Measurements from ENCODE around the gene WNT6.
A peak's percentile ranks its signal among the peaks of the same experiment; 100 is the strongest.
"Not testable (repeated sequence)": the region's sequence is repeated elsewhere in the genome, so short reads cannot be mapped to it uniquely, and the experiment has no call there.

The WNT6 gene

DNA sequence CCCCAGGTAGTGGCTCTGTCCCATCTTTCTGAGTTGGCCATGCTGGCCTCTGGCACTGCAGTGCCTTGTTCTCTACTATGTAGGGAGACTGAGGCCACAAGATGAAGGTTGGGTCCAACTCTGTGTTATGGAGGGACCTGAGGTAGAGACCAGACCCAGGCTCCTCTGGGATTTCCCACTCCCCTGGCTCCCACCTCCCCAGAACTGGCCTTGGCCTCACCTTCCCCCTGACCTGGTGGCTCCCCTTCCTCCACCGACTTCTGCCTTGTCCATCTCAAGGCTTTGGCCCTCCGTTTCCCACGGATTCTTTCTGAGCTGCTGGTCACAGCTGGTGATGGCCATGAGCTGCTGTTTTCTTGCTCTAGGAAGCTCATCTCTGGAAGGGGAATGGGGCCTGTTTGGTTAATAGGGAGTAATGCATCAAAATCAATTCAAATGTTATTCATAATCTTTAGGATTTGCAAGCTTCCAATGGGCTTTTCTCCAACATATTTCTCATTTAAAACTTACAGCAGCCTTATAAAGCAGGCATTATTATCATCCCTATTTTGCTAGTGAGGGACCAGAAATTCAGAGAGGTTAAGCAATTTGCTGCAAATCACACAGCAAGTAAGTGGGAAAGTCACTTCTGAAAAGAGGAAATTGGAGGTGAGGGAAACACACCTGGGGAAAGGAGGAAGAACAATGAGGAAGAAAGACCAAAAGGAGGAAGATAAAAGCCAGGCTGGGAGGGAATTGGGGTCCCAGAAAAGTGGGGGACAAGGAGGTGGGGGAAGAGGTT lies 28.9 kb upstream of the WNT6 start:
- DNase-seq = no peak

DNA sequence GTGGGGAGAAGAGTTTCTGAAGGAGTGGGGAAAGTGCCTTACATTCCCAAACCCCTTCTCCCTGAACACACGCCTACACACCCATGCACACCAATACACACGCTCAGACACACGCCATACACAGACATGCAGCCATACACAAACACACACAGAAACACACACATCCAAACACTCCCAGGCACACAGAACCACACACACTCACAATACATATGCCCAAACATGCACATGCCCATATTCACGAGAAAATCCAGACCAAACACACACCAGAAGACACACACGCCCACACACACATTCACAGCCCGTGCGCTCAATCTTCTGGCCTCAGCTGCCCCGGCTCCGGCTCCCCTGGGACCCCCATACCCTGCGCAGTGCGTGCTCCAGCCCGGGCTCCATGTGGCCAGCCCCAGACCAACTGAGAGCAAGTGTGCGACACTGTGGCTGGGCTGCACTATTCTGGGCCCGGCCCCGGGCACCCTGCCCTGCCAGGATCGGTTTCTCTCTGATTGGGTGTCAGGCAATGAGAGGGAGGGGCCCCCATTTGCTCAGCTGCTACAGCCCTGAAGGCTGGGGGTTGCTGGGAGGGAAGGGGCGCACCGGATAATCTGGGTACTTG lies 28.1 kb upstream of the WNT6 start, which contains the start of gene PRKAG3:
Gene PRKAG3 (minus strand): TSS at position 426 of the 613 bp plus-strand sequence.
- DNase-seq = no peak

DNA sequence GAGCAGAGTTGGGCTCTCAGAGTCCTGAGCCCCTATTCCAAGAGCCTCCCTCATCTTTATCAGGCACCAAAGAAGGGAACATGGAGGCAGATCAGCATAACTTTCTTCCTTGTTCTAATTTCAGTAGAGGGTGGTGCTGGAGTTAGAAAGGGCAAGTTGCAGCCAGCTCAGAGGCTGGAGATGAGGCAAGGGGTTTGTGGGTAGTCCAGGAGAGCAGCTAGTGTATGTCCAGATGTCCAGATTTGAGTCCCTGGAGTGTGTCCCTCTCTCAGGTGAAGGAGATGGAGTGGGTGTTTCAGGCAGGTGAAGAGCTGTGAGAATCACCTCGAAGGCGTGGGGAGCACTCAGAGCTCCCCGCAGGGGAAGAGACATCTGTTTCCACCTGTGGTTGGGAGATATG lies 27.5 kb upstream of the WNT6 start:
- DNase-seq = no peak

- no peak for DNase-seq
These were observed 27.1 kb upstream of the WNT6 start for GRCh38 chr2:218832520-218832919.

GRCh38 chr2:218833023-218833609 lies 26.5 kb upstream of the WNT6 start:
- no peak for DNase-seq

DNA sequence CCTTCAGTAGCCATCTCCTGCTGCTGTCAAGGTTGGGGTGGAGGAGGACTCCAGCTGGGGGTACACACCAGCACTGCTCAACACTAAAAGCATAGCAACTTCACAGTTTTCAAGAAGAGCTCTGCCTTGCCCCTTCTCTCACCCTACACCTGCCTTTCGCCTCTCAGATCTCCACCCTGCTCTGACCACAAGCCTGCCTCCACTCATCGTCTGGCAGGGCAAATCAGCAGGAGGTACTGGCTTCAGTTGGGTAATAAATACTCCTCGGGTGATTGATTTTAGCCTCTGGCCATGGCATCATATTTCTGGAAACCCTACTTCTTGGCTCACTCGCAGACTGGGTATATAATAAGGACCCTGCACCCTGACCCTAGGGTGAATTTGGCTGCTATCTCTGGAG lies 24.9 kb upstream of the WNT6 start:
- DNase-seq = no peak

DNA sequence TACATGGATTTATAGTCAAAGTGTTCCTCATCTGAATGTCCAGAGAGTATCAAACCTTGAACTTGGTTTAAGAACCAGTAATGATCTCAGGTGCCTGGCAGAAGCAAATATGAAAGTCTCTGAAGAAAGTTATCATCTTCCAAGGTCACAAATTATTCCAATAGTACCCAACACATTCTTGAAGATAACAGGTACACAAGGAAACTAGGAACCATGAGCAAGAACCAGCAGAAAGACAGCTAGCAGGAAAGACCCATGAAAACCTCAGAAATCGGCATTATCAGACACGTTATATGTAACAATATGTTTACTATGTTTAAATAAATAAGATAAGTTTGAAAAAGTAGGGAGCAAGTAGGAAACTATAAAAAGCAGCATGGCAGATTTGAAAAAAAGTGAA lies 22.1 kb upstream of the WNT6 start:
- DNase-seq = no peak

- DNase-seq = no peak
These were observed 20.2 kb upstream of the WNT6 start for GRCh38 chr2:218839430-218839829.

DNA sequence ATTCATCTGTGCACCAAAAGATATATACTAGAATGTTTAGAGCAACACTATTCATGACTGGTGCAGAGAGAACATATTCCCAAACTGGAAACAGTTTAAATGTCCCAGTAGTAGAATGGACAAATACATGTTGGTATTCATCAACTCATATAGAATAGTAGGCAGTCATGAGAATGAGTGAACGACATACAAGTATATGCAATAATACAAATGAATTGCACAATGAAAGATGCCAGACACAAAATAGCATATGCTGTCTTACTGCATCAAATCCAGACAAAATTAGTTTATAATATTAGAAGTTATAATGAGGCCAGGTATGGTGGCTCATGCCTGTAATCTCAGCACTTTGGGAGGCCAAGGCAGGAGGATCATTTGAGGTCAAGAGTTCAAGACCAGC lies 19.7 kb upstream of the WNT6 start:
- DNase-seq = no peak

GRCh38 chr2:218844334-218844733 lies 15.3 kb upstream of the WNT6 start:
- not testable (repeated sequence) for DNase-seq

DNA sequence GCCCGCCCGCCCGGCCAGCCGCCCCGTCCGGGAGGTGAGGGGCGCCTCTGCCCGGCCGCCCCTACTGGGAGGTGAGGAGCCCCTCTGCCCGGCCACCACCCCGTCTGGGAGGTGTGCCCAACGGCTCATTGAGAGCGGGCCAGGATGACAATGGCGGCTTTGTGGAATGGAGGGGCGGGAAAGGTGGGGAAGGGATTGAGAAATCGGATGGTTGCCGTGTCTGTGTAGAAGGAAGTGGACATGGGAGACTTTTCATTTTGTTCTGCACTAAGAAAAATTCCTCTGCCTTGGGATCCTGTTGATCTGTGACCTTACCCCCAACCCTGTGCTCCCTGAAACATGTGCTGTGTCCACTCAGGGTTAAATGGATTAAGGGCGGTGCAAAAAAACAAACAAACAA lies 12.6 kb upstream of the WNT6 start:
- not testable (repeated sequence) for DNase-seq

GRCh38 chr2:218849721-218850120 lies 9.9 kb upstream of the WNT6 start:
- DNase-seq = no peak

GRCh38 chr2:218850796-218851195 lies 8.8 kb upstream of the WNT6 start:
- no peak for DNase-seq

DNA sequence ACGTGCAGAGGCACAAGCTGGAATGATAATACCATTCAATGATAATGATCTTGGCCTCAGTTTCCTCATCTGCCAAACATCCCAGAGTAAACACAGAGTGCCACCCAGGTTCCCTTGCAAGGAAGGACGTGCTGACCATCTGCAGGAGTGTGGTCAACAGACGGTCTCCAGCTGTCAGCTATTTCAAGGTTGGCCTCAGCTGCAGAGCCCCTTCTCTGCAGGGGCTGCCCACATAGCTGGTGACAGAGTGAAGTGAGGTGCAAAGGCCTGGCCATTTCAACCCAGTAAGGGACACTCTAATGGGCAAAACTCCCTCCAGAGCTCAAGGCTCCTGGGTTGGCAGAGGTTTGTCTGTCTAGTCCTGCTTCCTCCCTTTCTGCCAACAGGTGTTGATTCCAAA lies 8.3 kb upstream of the WNT6 start:
- DNase-seq = no peak

GRCh38 chr2:218852911-218853667 lies 6.5 kb upstream of the WNT6 start:
- peak; percentile 74 for DNase-seq

- no peak for DNase-seq
These were observed 5.8 kb upstream of the WNT6 start for GRCh38 chr2:218853766-218854165.

GRCh38 chr2:218854860-218855259 lies 4.7 kb upstream of the WNT6 start:
- DNase-seq = no peak

DNA sequence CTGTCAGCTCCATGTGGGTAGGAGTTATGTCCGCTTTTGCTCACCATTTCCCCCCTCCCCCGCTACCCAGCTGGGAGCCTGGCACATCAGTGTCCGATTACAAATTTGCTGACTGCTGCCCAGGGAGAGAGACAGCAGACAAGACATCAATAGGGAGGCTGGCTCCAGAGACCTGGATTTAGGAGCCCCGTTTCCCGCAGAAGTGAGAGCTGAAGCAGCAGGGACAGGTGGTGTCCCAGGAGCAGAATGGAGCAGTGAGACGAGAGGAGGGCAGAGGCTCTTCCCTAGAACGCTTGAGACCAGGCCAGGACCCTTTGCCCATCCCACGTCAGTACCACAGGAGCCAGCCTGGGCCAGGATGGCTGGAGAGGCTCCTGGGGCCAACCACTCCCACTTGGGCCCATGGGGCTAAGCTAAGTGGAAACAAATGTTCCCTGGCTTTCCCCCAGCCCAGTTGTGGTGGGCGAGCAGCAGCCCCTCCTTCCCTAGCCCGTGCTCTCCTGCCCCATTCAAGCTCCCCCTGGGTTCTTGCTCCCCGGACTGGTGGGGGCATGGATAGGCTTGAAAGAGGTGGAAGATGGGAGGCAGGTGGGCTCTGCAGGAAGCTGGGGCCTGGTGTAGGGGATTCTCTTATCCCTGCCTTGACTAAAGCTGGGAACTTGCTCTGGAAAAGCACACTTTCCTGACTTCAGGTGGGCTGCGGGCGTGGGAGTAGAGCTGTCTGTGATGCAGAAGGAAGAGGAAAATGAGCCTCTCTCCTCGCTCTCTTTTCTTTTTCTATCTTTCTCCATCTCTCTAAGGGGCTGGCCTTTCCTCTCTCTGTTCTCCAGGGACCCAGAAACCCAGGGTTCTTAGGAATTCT lies 4.1 kb upstream of the WNT6 start:
- DNase-seq = no peak

- no peak for DNase-seq
These were observed 3.3 kb upstream of the WNT6 start for GRCh38 chr2:218856167-218856895.

DNA sequence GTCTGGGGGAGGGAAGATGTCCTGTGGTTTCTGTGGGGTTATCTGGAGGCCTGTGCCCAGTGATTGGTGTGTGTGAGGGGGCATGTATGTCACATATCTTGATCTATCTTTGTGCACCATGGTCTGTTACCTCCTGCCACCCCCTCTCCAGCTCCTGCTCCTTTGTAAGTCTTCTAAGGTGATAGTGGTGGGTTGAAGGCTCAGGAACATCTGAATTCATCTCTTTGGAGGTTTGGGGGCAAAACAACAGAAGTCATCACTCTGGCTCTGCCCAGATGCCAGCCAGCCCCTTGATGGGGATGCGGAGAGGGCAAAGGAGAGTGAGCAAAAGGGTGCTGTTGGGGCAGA lies 2.7 kb upstream of the WNT6 start:
- DNase-seq = no peak

DNA sequence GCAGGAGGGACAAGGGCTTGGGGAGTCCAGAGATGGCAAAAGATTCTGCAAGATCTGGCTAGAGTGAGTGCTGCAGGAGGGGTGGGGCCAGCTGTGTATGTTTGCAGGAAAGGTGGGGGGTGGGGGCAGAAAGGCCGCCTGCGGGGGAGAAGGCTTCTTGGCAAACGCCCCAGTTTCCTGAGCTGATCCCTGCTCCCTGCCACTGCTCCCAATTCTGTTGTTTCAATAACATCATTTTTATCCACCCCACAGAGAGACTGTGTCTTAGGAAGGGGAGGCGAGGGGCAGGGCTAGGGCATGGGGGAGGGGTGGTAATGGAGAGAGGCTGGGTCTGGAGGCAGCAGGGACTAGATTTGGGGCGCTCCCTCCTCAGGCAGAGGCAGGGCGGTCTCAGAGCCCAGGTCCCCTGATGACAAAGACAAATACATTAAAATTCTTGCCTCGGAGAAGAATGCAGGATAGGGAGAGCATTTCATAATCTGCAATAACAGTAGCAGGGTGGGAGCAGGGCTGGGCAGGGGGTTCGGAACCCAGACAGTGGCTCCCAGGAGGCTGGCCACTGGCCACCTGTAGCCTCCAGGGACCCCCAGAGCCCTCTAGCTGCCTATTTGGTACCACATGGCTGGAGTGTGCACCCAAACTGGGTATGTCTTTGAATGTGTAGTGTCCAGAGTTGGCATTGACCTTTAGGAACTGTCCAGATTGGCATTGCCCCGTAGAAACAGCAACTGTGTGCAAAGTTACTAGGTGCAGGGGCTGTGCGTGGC lies 2.1 kb upstream of the WNT6 start:
- DNase-seq = peak; percentile 15
